Activated CD8-positive, alpha-beta memory T cell treated with anti-CD3 and anti-CD28 coated beads for 4 hours (primary cell): Measurements from ENCODE around the gene SOD2.
"Not testable (repeated sequence)": the region's sequence is repeated elsewhere in the genome, so short reads cannot be mapped to it uniquely, and the experiment has no call there.

ENCODE experiments used
- DNase-seq, 2 donors: peaks; one replicate each; pipeline ENCODE4 v3.0.0-alpha.2; 2020; ENCODE audit warnings: low read depth in 2 of 2

SOD2 gene

DNA sequence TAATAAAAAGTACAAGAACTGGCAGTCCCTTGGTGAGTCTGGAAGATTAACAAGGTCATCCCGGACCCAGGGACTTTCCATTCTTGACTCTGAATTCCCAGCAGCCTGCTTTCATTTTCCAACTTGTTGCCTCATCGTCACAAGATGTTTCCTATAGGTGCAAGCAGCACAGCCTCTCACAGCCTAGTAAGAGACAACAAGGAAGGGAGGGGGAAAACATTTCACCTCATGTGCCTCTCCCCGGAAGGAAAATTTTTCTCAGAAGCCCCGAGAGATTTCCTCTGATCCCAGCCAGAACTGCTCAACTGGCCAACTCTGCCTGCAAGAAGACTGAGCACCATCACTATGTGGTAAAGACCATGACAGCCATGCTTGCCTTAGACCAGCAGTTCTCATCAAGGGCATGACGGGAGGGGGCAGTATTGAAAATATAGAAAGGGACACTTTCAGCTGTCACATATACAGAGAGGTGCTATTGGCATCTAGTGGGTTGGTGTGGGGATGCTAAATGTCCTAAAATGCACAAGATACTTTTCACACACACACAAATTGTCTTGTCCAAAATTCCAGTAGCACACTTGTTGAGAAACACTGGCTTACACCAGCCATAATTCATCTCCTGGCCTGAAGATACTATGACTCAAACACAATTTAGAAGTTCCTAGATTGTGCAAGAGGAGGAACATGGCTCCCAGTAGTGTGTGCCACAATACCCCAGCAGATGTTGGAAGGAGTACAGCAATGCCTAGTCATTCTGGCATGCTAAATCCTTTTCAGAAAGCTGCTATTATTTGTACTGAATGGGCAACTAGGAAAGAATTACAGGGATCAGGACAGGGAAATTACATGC lies 23.4 kb upstream of the SOD2 start:
- no peak for DNase-seq

DNA sequence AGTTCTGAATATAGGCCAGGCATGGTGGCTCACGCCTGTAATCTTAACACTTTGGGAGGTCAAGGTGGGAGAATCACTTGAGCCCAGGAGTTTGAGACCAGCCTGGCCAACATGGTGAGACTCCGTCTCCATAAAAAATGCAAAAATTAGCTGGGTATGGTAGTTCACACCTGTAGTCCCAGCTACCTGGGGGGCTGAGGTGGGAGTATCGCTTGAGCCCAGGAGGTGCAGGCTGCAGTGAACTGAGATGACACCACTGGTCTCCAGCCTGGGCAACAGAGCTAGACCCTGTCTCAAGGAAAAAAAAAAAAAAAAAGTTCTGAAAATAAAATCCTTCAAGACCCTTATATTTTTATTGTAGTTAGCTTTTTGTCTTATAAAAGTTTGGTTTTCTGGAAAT lies 22.6 kb upstream of the SOD2 start:
- DNase-seq = no peak

DNA sequence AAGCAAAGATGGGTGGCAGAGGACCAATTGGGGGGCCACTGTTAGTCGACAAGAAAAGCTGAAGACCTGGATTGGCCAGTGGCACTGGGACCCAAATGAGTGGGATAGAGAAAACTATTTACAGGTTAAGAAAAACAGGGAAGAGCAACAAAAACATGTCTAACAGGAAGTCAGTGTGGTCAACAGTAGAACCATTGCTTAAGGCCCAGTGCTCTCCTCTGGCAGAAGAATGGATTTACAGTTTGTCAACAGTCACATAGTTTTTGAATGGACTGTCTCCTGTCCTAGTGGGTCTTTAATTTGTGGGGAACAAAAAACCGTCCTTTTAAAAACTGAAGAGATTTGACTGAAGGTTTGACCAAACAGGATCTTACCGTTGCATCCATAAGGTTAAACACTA lies 22.1 kb upstream of the SOD2 start:
- no peak for DNase-seq

- no peak for DNase-seq
Measured at GRCh38 chr6:159714404-159714803, 21.4 kb upstream of the SOD2 start.

DNA sequence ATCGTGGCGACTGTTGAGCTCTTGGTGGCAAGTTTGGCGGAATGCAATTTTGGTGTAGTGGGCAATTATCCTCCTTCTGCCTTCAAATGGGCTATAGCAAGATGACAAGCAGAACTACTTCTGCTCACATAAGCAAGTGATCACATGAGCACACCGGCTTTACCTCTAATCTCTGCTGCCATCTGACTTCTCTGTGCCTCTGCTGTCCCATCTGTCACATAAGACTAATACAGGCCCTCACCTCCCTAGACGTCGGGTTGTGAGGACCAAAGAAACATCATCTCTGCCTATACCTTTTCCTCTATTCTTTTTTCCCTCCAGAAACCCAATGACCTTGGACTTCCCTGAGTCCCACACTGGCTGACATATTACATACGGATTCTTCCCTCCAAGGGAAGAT lies 20.9 kb upstream of the SOD2 start:
- DNase-seq = no peak

- not testable (repeated sequence) for DNase-seq
Measured at GRCh38 chr6:159712389-159712788, 19.3 kb upstream of the SOD2 start.

GRCh38 chr6:159710603-159711002 lies 17.6 kb upstream of the SOD2 start:
- not testable (repeated sequence) for DNase-seq

DNA sequence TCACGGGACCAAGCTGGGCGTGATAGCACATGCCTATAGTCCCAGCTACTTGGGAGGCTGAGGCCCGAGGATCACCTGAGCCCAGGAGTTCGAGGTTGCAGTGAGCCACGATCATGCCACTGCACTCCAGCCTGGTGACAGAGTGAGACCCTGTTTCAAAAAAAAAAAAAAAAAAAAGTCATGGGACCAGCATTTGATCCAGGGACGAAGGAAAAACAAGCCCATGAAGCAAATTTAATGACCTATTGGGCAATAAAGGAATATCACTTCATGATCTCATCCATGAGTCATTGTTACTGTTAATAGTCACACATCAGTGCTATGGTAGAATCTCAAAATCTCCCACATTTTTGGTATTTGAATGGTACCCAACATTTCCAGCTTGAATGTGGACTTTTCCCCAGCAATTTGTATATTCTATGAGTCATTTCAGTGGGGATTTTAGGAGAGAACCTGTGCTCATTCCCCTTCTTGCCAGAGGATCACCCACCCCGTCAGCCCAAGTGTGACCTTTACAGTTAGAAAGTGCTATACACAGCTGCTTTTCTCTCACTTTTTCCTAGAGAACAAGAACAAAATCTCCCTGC lies 8.5 kb upstream of the SOD2 start:
- no peak for DNase-seq

DNA sequence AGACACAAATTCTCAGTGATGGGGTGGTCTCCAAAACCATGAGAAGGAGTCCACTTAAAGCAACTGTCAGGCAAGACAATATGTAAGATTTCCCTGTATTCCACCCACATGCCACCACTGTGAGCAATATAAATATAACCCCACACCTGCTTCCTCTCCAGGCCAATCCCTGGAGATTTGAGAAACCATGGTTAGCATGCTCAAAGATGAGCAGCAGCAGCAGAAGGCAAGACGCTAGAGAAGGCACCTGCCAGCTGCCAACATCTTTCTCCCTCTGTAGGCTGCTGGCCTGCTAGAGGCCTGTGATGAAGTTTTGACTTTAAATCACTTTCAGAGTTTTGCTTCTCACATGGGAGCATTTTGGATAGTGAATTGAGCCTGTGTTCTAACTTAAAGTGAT lies 7.9 kb upstream of the SOD2 start:
- no peak for DNase-seq

DNA sequence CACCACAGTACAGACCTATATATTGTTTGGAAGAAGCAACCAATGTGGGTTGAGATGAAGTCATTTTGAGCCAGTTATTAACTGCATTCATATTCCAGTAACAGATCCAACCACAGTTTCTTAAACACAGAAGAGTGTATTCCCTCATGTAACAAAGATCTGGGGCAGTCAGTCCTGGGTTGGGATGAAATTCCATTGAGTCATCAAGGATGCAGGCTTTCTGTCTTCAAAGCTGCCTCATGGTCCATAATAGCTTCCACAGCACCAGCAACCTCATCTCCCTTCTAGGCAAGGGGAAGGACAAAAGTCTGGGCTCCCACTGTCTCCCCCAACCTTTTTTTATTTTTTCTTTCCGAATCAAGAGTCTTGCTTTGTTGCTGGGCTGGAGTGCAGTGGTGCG lies 2.9 kb upstream of the SOD2 start:
- no peak for DNase-seq

DNA sequence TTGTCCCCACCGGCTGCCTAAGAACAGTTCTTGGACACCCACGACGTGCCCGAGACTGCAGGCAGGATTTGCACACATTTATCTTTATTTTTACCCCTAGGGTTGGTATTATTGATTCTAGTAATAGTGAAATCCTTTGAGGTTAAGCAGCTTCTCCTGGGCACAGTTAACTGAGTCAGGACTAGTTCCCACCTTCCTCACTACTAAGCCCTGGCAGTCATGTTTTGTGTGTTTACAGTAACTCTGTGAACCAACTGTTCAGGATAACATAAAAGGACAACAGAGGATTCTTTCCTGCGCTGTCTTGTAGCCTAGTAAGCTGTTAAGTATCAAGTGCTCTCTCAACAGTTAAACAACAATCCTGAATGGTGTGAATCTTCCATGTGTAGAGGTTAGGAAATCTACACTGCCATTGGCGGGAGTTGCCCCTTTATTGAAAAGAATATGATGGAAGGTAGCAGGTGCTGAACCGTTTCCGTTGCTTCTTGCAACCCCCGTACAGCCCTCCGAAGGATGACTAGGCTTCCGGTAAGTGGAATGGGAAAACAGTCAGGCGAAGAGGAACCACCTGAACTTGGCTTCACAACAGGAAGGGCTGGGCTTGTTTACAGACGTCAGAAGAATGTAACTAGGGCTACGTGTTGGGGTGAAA lies 979 bp upstream of the SOD2 start:
- peak in 1 of 2 donors; percentile 3 for DNase-seq

DNA sequence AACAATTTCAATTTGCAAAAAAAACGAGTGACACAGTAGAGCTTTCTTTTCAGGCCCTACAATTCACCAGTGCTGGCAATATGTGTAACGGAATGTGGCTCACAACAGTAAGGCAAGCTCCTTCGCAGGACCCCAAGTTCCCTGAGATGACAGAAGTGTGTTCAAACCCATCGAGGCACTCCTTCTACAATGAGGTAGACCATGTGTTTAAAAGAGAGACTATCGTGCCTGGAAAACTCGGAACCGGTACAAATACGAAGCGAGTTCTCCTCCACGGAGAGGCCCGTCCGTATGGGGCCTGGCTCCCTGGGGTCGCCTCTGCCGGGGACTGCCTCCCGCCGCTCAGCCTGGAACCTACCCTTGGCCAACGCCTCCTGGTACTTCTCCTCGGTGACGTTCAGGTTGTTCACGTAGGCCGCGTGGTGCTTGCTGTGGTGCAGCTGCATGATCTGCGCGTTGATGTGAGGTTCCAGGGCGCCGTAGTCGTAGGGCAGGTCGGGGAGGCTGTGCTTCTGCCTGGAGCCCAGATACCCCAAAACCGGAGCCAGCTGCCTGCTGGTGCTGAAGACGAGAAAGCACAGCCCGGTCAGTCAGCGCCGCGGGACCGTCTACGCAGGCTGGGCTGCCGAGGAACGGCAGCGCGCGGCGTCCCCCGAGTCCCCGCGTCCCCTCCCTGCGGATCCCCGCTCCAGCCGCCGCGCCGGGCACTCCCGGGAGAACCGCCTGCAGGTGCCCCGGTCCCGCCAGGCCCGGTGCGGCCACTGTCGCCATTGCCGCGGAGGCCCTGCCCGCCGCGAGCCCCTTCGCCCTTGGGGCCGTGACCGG lies 526 bp downstream of the SOD2 start:
- DNase-seq = peak; percentile 13 to 35

GRCh38 chr6:159691963-159692287 lies 1.1 kb downstream of the SOD2 start:
- no peak for DNase-seq

GRCh38 chr6:159691133-159691962 lies 1.7 kb downstream of the SOD2 start:
- no peak for DNase-seq

DNA sequence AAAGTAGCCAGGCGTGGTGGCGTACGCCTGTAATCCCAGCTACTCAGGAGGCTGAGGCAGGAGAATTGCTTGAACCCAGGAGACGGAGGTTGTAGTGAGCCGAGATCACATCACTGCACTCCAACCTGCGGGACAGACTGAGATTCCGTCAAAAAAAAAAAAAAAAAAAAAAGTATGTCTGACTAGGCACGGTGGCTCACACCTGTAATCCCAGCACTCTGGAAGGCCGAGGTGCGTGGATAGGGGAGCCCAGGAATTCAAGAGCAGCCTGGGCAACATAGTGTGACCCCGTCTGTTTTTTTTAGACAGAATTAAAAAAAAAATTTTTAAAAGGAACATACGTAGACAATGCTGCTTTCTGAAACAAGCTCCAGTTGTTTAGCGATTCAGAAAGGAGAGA lies 2.9 kb downstream of the SOD2 start:
- DNase-seq = not testable (repeated sequence)

DNA sequence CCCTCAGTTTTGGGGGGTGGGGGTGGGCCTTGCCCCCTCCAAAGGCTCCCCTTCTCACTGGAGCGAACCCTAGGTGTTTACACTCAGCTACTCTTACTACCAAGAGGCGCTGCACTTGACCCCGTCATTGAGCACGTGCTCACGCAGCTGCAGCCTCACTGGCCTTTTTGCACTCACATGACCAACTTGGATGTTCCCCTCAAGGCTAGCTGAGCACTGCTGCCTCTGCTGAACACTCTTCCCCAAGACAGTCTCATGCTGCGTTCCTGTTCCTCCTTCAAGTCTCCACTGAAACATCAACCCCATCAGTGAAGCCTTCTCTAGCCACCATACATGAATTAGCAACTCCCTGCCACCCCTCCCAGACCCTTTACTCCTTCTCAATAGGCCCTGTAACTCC lies 4.0 kb downstream of the SOD2 start:
- DNase-seq = no peak

DNA sequence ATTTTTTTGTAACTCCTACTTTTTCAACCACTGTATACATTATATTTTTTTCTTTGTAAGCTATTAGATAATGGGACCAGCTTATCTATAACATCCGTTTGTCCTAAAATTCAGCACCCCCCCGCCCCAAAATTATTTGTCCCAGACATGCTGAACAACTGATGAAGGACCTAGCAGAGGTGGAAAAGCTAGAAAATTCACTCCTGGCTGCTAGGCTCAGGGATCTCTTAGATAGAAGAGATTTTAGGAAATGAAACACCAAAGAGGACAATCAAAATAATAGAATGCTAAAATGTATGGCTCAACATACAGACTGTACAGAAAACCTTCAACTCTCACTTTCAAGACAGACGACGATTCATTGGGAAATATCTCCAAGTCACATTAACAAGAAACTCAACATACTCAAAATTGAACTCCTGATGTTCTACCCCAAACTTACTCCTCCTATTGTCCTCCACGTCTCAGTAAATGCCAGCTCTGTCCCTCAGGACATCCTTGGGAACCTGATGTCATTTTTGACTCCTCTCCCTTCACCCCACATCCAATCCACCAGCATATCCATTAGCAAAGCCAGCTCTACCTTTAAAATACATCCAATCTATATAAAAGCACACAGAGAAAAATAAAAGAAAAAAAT lies 4.7 kb downstream of the SOD2 start:
- no peak for DNase-seq

DNA sequence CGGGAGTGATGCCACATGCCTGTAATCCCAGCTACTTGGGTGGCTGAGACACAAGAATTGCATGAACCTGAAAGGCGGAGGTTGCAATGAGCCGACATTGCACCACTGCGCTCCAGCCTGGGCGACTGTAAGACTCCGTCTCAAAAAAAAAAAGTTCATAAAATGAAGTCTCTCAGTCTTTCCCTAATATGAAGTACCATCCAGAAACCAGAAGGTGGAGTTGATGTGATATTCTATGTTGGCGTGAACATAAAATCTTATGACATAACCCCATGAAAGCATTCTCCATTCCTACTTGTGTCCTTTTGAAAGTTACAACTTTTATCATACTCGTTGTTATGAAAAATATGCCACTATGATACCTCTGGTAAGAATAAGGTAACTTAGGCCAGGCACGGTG lies 5.7 kb downstream of the SOD2 start:
- DNase-seq = no peak

- DNase-seq = no peak
Measured at GRCh38 chr6:159686703-159687102, 6.3 kb downstream of the SOD2 start.

GRCh38 chr6:159686040-159686439 lies 7.0 kb downstream of the SOD2 start:
- no peak for DNase-seq

DNA sequence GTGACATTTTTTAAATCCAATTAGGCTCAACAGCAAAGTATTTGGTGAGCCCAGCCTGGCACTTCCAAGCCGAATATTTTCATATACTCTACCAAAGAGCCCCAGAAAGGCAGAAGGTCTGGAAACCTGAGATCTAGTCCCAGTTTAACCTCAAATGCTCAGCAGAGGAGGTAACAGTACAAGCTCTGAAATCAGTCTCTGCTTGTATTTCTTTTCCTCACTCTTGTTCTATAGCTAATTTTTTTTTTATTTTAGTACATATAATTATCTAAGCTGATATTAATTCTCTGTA lies 9.1 kb downstream of the SOD2 start:
- DNase-seq = no peak
